Activated B cell treated with CpG ODN at 0.5 μM for 24 hours (primary cell): ENCODE results near the gene LDLRAP1. TPM values are rescaled to one million over a fixed set of nuclear protein-coding genes. Genes with fewer than 3 reads are reported as not detected.
A peak's percentile ranks its signal among the peaks of the same experiment; 100 is the strongest.

Source experiments
- ATAC-seq: fragments of 200-7000 bp; cut with Tn5 transposase; one replicate; pipeline ENCODE4 v1.10.0; 2021; ENCODE audit warnings: low read depth, mild to moderate bottlenecking, moderate library complexity
- CTCF ChIA-PET: fragments of 350-600 bp; sonication (Branson Sonifier 250); formaldehyde crosslinking; loops from one replicate; lab custom pipeline; 2021; ENCODE audit warnings: antibody characterized with exemption; lab: Charles Lee
- POLR2A ChIA-PET: fragments of 350-600 bp; sonication (Branson Sonifier 250); formaldehyde crosslinking; loops from one replicate; lab custom pipeline; 2021; ENCODE audit warnings: antibody characterized with exemption; lab: Charles Lee
- DNase-seq: peaks from one replicate; pipeline ENCODE4 v3.0.0; 2022
- H3K27ac Mint-ChIP-seq: one replicate; pipeline ENCODE4 v1.8.0; 2020; ENCODE audit warnings: mixed read lengths
- H3K27me3 Mint-ChIP-seq: one replicate; pipeline ENCODE4 v1.8.0; 2021; ENCODE audit warnings: mixed read lengths
- H3K36me3 Mint-ChIP-seq: one replicate; pipeline ENCODE4 v1.8.0; 2021; ENCODE audit warnings: low read depth, mixed read lengths
- H3K4me1 Mint-ChIP-seq: one replicate; pipeline ENCODE4 v1.8.0; 2021; ENCODE audit warnings: mixed read lengths
- H3K4me3 Mint-ChIP-seq: one replicate; pipeline ENCODE4 v1.8.0; 2020; ENCODE audit warnings: mild to moderate bottlenecking, mixed read lengths
- H3K9me3 Mint-ChIP-seq: one replicate; pipeline ENCODE4 v1.8.0; 2020; ENCODE audit warnings: mixed read lengths
- intact Hi-C: fragments of 100-400 bp; cut with micrococcal nuclease; formaldehyde crosslinking; loops from one replicate; pipeline ENCODE4 v1.15.1; 2024
- total RNA-seq: library from RNA; stranded (reverse); gene quantifications from 2 replicates; pipeline ENCODE4 v1.2.3, GENCODE V29; 2022
- TF ChIP-seq, protein P1 (sequence below): fragments of 200-600 bp; IDR thresholded peaks from one replicate; pipeline ENCODE4 v1.8.0; 2022; ENCODE audit warnings: antibody characterized with exemption, mild to moderate bottlenecking

LDLRAP1 gene
- total RNA-seq, 1 donor from 2014 or later = 10.8 TPM

DNA sequence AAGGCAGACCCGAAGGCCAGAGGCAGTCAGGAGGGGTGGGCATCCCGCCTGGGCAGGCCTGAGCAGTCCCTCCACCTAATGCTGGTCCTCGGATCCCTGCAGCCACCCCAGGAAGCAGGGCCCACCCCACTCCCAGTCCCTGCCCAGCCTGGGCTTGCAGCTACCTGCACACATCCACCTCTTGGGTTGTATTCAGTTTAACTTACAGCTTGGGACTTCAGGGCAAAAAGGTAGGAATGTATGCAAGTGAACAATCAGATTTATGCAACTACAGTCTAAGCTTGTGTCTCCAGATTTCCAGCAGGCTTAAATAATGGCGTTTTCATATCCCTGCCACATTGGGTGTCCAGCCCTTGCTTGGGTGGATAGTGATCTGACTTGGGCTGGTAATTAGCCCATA lies 17.4 kb downstream of the LDLRAP1 start:
- Mint-ChIP-seq H3K4me3 (no peak overlapping the region), H3K4me1 (peaks cover 66% of the 10 kb centered on the region), H3K27ac (peak overlapping the region; percentile 85), H3K36me3 (peaks cover 14% of the 10 kb centered on the region), H3K9me3 (no peaks in the 10 kb centered on the region), H3K27me3 (no peaks in the 10 kb centered on the region)
- ATAC-seq = no peak
- CTCF ChIA-PET = no interaction called here
- intact Hi-C loops = loop anchor here (5.0 kb wide), 1 partner anchor 57 kb away; the partner anchor contains the start of gene MAN1C1
- POLR2A ChIA-PET = interaction anchor here (3.0 kb wide), 1 partner anchor 11 kb away, joined by 7 read pairs; no protein-coding TSS in a partner anchor
- TF ChIP-seq, protein P1, sequence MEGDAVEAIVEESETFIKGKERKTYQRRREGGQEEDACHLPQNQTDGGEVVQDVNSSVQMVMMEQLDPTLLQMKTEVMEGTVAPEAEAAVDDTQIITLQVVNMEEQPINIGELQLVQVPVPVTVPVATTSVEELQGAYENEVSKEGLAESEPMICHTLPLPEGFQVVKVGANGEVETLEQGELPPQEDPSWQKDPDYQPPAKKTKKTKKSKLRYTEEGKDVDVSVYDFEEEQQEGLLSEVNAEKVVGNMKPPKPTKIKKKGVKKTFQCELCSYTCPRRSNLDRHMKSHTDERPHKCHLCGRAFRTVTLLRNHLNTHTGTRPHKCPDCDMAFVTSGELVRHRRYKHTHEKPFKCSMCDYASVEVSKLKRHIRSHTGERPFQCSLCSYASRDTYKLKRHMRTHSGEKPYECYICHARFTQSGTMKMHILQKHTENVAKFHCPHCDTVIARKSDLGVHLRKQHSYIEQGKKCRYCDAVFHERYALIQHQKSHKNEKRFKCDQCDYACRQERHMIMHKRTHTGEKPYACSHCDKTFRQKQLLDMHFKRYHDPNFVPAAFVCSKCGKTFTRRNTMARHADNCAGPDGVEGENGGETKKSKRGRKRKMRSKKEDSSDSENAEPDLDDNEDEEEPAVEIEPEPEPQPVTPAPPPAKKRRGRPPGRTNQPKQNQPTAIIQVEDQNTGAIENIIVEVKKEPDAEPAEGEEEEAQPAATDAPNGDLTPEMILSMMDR = no peak
- DNase-seq = no peak

- POLR2A ChIA-PET = interaction anchor here (3.0 kb wide), 1 partner anchor 12 kb away, joined by 7 read pairs; no protein-coding TSS in a partner anchor
- intact Hi-C loops = loop anchor here (1.0 to 5.0 kb wide), 2 partner anchors 12 to 56 kb away; partner anchors contain the start of gene MAN1C1
Observed at GRCh38 chr1:25561421-25562100, 18.2 kb downstream of the LDLRAP1 start.

DNA sequence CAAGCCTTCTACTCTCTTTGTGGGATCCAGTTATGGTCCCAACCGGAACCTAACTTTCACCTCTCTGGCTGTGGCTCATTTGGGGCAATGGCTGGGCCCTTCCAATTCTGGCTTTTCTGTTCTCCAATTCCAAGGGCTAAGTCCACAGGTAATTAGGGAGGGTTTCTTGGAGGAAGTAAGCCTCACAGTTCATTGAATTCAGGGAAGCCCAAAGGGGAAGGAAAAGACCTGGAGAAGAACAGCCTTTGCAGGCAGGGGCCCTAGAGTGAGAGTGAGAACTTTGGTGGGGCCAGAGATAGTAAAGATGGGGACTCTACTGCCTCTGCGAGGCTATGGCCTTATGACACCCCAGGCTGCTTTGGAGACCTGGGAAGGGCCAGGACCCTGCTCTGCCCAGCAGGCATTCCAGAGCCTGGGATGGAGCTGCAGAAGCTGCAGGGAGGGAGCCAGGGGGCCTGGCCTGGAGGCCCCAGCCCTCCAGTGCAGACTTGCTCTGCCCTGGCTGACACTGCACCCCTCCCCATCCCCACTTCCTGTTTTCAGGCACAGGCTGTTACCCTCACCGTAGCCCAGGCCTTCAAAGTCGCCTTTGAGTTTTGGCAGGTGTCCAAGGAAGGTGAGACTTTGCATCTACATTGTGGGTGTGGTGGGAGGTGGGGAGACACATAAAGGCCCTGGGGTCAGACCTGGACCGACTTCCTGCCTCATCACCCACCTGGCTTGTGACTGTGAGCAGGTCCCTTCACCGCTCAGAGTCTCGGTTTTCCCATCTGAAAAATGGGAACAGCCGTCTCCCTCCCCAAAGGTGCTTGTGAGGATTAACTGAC lies 18.9 kb downstream of the LDLRAP1 start:
- peak; percentile 94 for ATAC-seq
- peak overlapping the region; percentile 85 for H3K27ac Mint-ChIP-seq
- no peaks in the 10 kb centered on the region for H3K9me3 Mint-ChIP-seq
- intact Hi-C loops = loop anchor here (1.0 to 5.0 kb wide), 2 partner anchors 13 to 55 kb away; partner anchors contain the start of gene MAN1C1
- H3K4me1 Mint-ChIP-seq = peaks cover 57% of the 10 kb centered on the region
- DNase-seq = peak; percentile 43
- H3K4me3 Mint-ChIP-seq = no peak overlapping the region
- TF ChIP-seq, protein P1 = no peak
- CTCF ChIA-PET = no interaction called here
- POLR2A ChIA-PET = no interaction called here
- H3K27me3 Mint-ChIP-seq = no peaks in the 10 kb centered on the region
- peaks cover 14% of the 10 kb centered on the region for H3K36me3 Mint-ChIP-seq

More at GRCh38 chr1:25561421-25562100, 18.2 kb downstream of the LDLRAP1 start:
- H3K36me3 Mint-ChIP-seq = peaks cover 14% of the 10 kb centered on the region
- H3K27me3 Mint-ChIP-seq = no peaks in the 10 kb centered on the region
- CTCF ChIA-PET = no interaction called here
- TF ChIP-seq, protein P1 = no peak
- no peak for DNase-seq
- H3K4me3 Mint-ChIP-seq = no peak overlapping the region
- ATAC-seq = no peak
- H3K27ac Mint-ChIP-seq = peak overlapping the region; percentile 85
- H3K4me1 Mint-ChIP-seq = peaks cover 62% of the 10 kb centered on the region
- H3K9me3 Mint-ChIP-seq = no peaks in the 10 kb centered on the region

GRCh38 chr1:25562928-25563283 lies 19.5 kb downstream of the LDLRAP1 start:
- ChIA-PET POLR2A (no interaction called here), CTCF (no interaction called here)
- Mint-ChIP-seq H3K4me3 (no peak overlapping the region), H3K9me3 (no peaks in the 10 kb centered on the region), H3K27ac (peak overlapping the region; percentile 85), H3K27me3 (no peaks in the 10 kb centered on the region), H3K4me1 (peaks cover 55% of the 10 kb centered on the region), H3K36me3 (peaks cover 14% of the 10 kb centered on the region)
- intact Hi-C loops = loop anchor here (1.0 to 5.0 kb wide), 2 partner anchors 14 to 54 kb away; partner anchors contain the start of gene MAN1C1
- ATAC-seq (no peak), DNase-seq (no peak)
- TF ChIP-seq, protein P1 = no peak
